H1 (cell line): ENCODE data around the gene LARP4B. TPM values are rescaled to one million over a fixed set of nuclear protein-coding genes. Genes with fewer than 3 reads are reported as not detected.
A peak's percentile ranks its signal among the peaks of the same experiment; 100 is the strongest.

Experiments
- CTCF ChIA-PET: fragments of 300-600 bp; sonication (Branson Sonifier 250); formaldehyde crosslinking; loops from one replicate; lab custom pipeline; 2021; ENCODE audit not compliant: partially characterized antibody; lab: Charles Lee
- POLR2A ChIA-PET: fragments of 300-600 bp; sonication (Branson Sonifier 250); formaldehyde crosslinking; loops from one replicate; lab custom pipeline; 2021; ENCODE audit warnings: inconsistent platforms; ENCODE audit not compliant: partially characterized antibody; lab: Charles Lee
- DNase-seq, 2 experiments: peaks; one replicate each; pipeline versions ENCODE4 v3.0.0 to v3.0.0-alpha.2; 2010 to 2022; ENCODE audit warnings: low spot score in 2 of 2, low read depth in 1 of 2, mixed read lengths in 1 of 2
- FAIRE-seq: peaks from 2 replicates; lab custom pipeline; 2011; peaks lifted over from hg19 to GRCh38; lab: Jason Lieb, UNC
- H2AFZ ChIP-seq: 2 replicates; pipeline ENCODE4 v1.8.1; 2012; ENCODE audit warnings: low read length, inconsistent platforms
- H2AK5ac ChIP-seq: 2 replicates; pipeline ENCODE4 v1.6.1; 2013; ENCODE audit warnings: low read depth, low read length
- H2BK120ac ChIP-seq: replicated peaks from 2 replicates; pipeline ENCODE3; 2013; ENCODE audit warnings: low read depth, low read length, inconsistent platforms
- H2BK12ac ChIP-seq: 2 replicates; pipeline ENCODE4 v1.6.1; 2013; ENCODE audit warnings: low read depth, low read length
- H2BK15ac ChIP-seq: 2 replicates; pipeline ENCODE4 v1.6.1; 2013; ENCODE audit warnings: low read length
- H2BK20ac ChIP-seq: 2 replicates; pipeline ENCODE4 v1.6.1; 2013; ENCODE audit warnings: low read length
- H2BK5ac ChIP-seq: 2 replicates; pipeline ENCODE4 v1.6.1; 2013; ENCODE audit warnings: low read depth, low read length
- H3K14ac ChIP-seq: 2 replicates; pipeline ENCODE4 v1.6.1; 2013; ENCODE audit warnings: inconsistent platforms; ENCODE audit not compliant: insufficient read length
- H3K18ac ChIP-seq: 2 replicates; pipeline ENCODE4 v1.6.1; 2013; ENCODE audit warnings: low read length; ENCODE audit errors: extremely low read depth
- H3K23ac ChIP-seq: 2 replicates; pipeline ENCODE4 v1.6.1; 2013; ENCODE audit warnings: inconsistent platforms; ENCODE audit not compliant: insufficient read length
- H3K23me2 ChIP-seq: 2 replicates; pipeline ENCODE4 v1.6.1; 2013; ENCODE audit warnings: low read depth, low read length
- H3K27ac ChIP-seq: 2 replicates; pipeline ENCODE4 v1.6.1; 2011; ENCODE audit warnings: low read depth, low read length, inconsistent platforms
- H3K27me3 ChIP-seq, 4 experiments: replicated peaks in 1 of 4; 1 replicate in 1 of 4; 2 replicates in 3 of 4; pipeline versions ENCODE4 v1.6.1 to v1.8.1; 2011 to 2013; ENCODE audit warnings: low read length in 3 of 4, mild to moderate bottlenecking in 3 of 4, inconsistent platforms in 2 of 4, mixed read lengths in 2 of 4, moderate library complexity in 1 of 4; ENCODE audit not compliant: control insufficient read depth in 3 of 4, insufficient read depth in 3 of 4; ENCODE audit errors: extremely low read depth in 1 of 4
- H3K36me3 ChIP-seq, 4 experiments: 2 replicates each; pipeline versions ENCODE4 v1.6.1 to v1.8.1; 2011 to 2013; ENCODE audit warnings: mild to moderate bottlenecking in 4 of 4, low read length in 3 of 4, moderate library complexity in 2 of 4, control low read depth in 1 of 4, inconsistent platforms in 1 of 4; ENCODE audit not compliant: insufficient read depth in 4 of 4, control insufficient read depth in 2 of 4
- H3K4ac ChIP-seq: replicated peaks from 2 replicates; pipeline ENCODE3; 2013; ENCODE audit warnings: low read length, low read depth, mixed read lengths, inconsistent platforms; ENCODE audit not compliant: insufficient read length
- H3K4me1 ChIP-seq, 4 experiments: replicated peaks in 1 of 4; 1 replicate in 1 of 4; 2 replicates in 3 of 4; pipeline versions ENCODE4 v1.6.1 to v1.8.1; 2011 to 2013; ENCODE audit warnings: low read length in 3 of 4, inconsistent platforms in 2 of 4, mixed read lengths in 1 of 4; ENCODE audit not compliant: insufficient read depth in 4 of 4, control insufficient read depth in 3 of 4
- H3K4me2 ChIP-seq, 2 experiments: 2 replicates each; pipeline versions ENCODE4 v1.6.1 to v1.8.1; 2011 to 2013; ENCODE audit warnings: low read depth in 2 of 2, low read length in 2 of 2, control low read depth in 1 of 2, inconsistent platforms in 1 of 2, mild to moderate bottlenecking in 1 of 2; ENCODE audit not compliant: insufficient read depth in 1 of 2
- H3K4me3 ChIP-seq, 4 experiments: fragments of 200-600, 300-600 bp in 1 of 4; sonication (generic), shearing (Covaris generic), sonication (Bioruptor Twin) in 1 of 4; 2 replicates each; pipeline versions ENCODE4 v1.5.1 to v1.8.1; 2011 to 2016; ENCODE audit warnings: low read length in 4 of 4, low read depth in 3 of 4, control low read depth in 2 of 4, inconsistent platforms in 2 of 4, mild to moderate bottlenecking in 2 of 4, mixed read lengths in 1 of 4, moderate library complexity in 1 of 4; ENCODE audit not compliant: insufficient read depth in 2 of 4; ENCODE audit errors: extremely low read depth in 1 of 4
- H3K56ac ChIP-seq: replicated peaks from 2 replicates; pipeline ENCODE3; 2013; ENCODE audit warnings: low read depth, mild to moderate bottlenecking, mixed read lengths, low read length, inconsistent platforms; ENCODE audit not compliant: insufficient read length
- H3K79me1 ChIP-seq: 2 replicates; pipeline ENCODE4 v1.6.1; 2013; ENCODE audit warnings: low read depth, low read length, control low read depth
- H3K79me2 ChIP-seq, 2 experiments: 2 replicates each; pipeline versions ENCODE4 v1.6.1 to v1.8.1; 2012 to 2013; ENCODE audit warnings: low read length in 2 of 2, mild to moderate bottlenecking in 2 of 2, inconsistent platforms in 1 of 2; ENCODE audit not compliant: insufficient read depth in 2 of 2, control insufficient read depth in 1 of 2
- H3K9ac ChIP-seq, 4 experiments: replicated peaks in 1 of 4; 1 replicate in 1 of 4; 2 replicates in 3 of 4; pipeline versions ENCODE4 v1.6.1 to v1.8.1; 2011 to 2013; ENCODE audit warnings: low read depth in 3 of 4, low read length in 3 of 4, control low read depth in 2 of 4, mild to moderate bottlenecking in 2 of 4, moderate library complexity in 2 of 4, inconsistent platforms in 1 of 4; ENCODE audit errors: extremely low read depth in 1 of 4
- H3K9me3 ChIP-seq, 2 experiments: 2 replicates each; pipeline versions ENCODE4 v1.6.1 to v1.8.1; 2012 to 2013; ENCODE audit warnings: mild to moderate bottlenecking in 2 of 2, moderate library complexity in 2 of 2, control low read depth in 1 of 2, inconsistent platforms in 1 of 2, low read depth in 1 of 2, low read length in 1 of 2, mixed read lengths in 1 of 2; ENCODE audit not compliant: insufficient read depth in 2 of 2
- H4K20me1 ChIP-seq, 2 experiments: replicated peaks in 1 of 2; 2 replicates each; pipeline versions ENCODE3 to v1.8.1; 2011 to 2013; ENCODE audit warnings: inconsistent platforms in 2 of 2, low read length in 2 of 2, mild to moderate bottlenecking in 1 of 2; ENCODE audit not compliant: insufficient read depth in 2 of 2, control insufficient read depth in 1 of 2
- H4K5ac ChIP-seq: 2 replicates; pipeline ENCODE4 v1.6.1; 2013; ENCODE audit warnings: low read length, low read depth, mixed read lengths, inconsistent platforms; ENCODE audit not compliant: insufficient read length
- H4K8ac ChIP-seq: 2 replicates; pipeline ENCODE4 v1.8.0; 2013; ENCODE audit warnings: mild to moderate bottlenecking, moderate library complexity, low read length, inconsistent platforms; ENCODE audit not compliant: insufficient read depth; ENCODE audit errors: extremely low read depth
- H4K91ac ChIP-seq: replicated peaks from 2 replicates; pipeline ENCODE3; 2013; ENCODE audit warnings: low read length, mixed read lengths, inconsistent platforms; ENCODE audit not compliant: insufficient read length
- NANOG ChIP-seq: IDR thresholded peaks from 2 replicates; pipeline ENCODE4 v1.6.1; 2011; ENCODE audit warnings: low read length, low read depth, mild to moderate bottlenecking, inconsistent platforms; ENCODE audit not compliant: insufficient read depth, poor library complexity, severe bottlenecking
- PHF8 ChIP-seq: fragments of 200-600 bp; sonication (generic); conservative IDR thresholded peaks from 2 replicates; pipeline ENCODE4 v1.7.1; 2012; ENCODE audit warnings: low read depth, mild to moderate bottlenecking, inconsistent platforms, low read length, moderate library complexity
- RFX5 ChIP-seq: IDR thresholded peaks from 2 replicates; pipeline ENCODE4 v1.6.1; 2011; ENCODE audit warnings: low read depth, low read length, improper control_type of control experiment, borderline replicate concordance
- RXRA ChIP-seq: IDR thresholded peaks from 2 replicates; pipeline ENCODE4 v1.6.1; 2011; ENCODE audit warnings: low read depth, mild to moderate bottlenecking, low read length, moderate library complexity; ENCODE audit not compliant: insufficient read depth
- WGBS, 2 experiments: shearing (Covaris generic) in 1 of 2; methylation state at CpG; one replicate each; pipeline versions ENCODE4 v1.1.6 to v1.1.7; 2013 to 2015; ENCODE audit warnings: low lambda C conversion rate in 2 of 2, mixed read lengths in 2 of 2, inconsistent platforms in 1 of 2, low coverage in 1 of 2, missing lambda C conversion rate in 1 of 2; ENCODE audit not compliant: insufficient replicate concordance in 2 of 2, insufficient coverage in 1 of 2, insufficient read length in 1 of 2; ENCODE audit errors: extremely low coverage in 1 of 2, missing lambda C conversion rate in 1 of 2; 5-methylcytosine and 5-hydroxymethylcytosine counted together
- polyA plus RNA-seq, 7 experiments: library from polyadenylated mRNA; depleted of rRNA in 3 of 7; stranded (reverse) in 5 of 7; unstranded in 2 of 7; fragments of >200 nt in 5 of 7; fragments of 200-250 nt in 2 of 7; gene quantifications; 1 replicate in 5 of 7; 2 replicates in 1 of 7; 4 replicates in 1 of 7; pipeline versions ENCODE4 v1.2.1 to v1.2.3, GENCODE V29; 2011 to 2013; ENCODE audit warnings: missing spikeins in 2 of 7, mixed read lengths in 2 of 7
- total RNA-seq: library from RNA; stranded (reverse); fragmentation: NEBNext Ultra II Directional; extraction: Animal tissue kit (Norgen Biotek cat#: 25700); gene quantifications from 2 replicates; pipeline ENCODE4 v1.2.1, GENCODE V29; 2021
- TF ChIP-seq, protein P1 (sequence below): IDR thresholded peaks from 2 replicates; pipeline ENCODE4 v1.6.1; 2012; ENCODE audit warnings: low read length, inconsistent platforms

The LARP4B gene
- total and polyA plus RNA-seq, 2 of the 8 experiments (the other 6 are each of a cell fraction or from before 2014, with no cell fraction given) = 20.1 to 78.6 TPM

DNA sequence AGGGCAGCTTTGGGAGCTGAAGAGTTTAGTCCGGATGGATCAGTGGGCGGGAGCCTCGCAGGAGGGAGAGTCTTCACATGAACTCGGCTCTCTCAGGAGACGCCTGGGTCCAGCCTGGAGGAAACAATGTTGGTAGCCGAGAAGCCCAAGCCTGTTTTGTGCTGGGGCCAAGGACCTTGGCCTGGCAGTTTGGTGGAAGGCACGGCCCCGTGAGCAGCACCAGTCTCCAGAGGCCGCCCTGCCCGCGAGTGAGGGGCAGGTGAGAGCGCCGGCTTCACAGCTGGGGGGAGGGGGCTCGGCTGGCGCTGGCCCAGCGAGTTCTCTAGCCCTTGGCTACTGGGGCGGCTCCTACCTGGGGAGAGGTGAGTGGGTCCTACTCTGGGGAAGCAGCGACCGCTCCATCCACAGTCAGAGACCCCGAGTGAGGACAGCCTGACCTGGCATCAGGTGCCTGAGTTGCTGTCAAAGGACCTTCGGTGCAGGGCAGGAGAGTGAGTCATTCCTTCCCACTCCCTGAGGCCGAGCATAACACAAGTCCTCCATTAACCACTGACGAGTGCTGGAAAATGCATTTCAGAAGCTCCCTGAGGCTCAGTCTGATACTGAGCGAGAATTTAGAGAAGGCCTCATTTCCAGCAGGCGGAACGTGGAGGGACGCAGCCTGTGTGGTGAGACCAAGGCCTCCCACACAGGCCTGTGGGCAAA, 152.7 kb downstream of the LARP4B start:
- H3K18ac ChIP-seq = no peak overlapping the region
- H3K56ac ChIP-seq = no peak overlapping the region
- H3K4me3 ChIP-seq = no peak overlapping the region
- H3K23me2 ChIP-seq = no peaks in the 10 kb centered on the region
- H4K5ac ChIP-seq = no peak overlapping the region
- H3K4me2 ChIP-seq = no peak overlapping the region
- no peak overlapping the region for H2AFZ ChIP-seq
- H3K14ac ChIP-seq = no peak overlapping the region
- no peak overlapping the region for H4K91ac ChIP-seq
- H3K79me2 ChIP-seq = no peaks in the 10 kb centered on the region
- H3K9ac ChIP-seq = no peak overlapping the region
- no peak overlapping the region for H2BK120ac ChIP-seq
- H3K4me1 ChIP-seq = no peaks in the 10 kb centered on the region
- H2BK15ac ChIP-seq = no peak overlapping the region
- DNase-seq = peak in 1 of 2 experiments; percentile 45
- no peak overlapping the region for H2BK12ac ChIP-seq
- ChIA-PET POLR2A (no interaction called here), CTCF (interaction anchor here (1.8 kb wide), 1 partner anchor 10 kb away, joined by 7 read pairs; no protein-coding TSS in a partner anchor)
- H3K79me1 ChIP-seq = no peaks in the 10 kb centered on the region
- no peak overlapping the region for H4K8ac ChIP-seq
- no peaks in the 10 kb centered on the region for H3K9me3 ChIP-seq
- no peak overlapping the region for H2AK5ac ChIP-seq
- no peak overlapping the region for H3K4ac ChIP-seq
- peaks cover 0 to 1% of the 10 kb centered on the region in 2 experiments for H4K20me1 ChIP-seq
- H3K27me3 ChIP-seq = no peaks in the 10 kb centered on the region; a peak in 1 of 7 replicates
- no peak overlapping the region for H2BK5ac ChIP-seq
- 85% methylated on average over 21 of the region's 27 CpGs; no CpG with 5 or more reads in 1 of the 2 experiments for WGBS, 2 experiments
- FAIRE-seq = no peak
- H3K27ac ChIP-seq = no peak overlapping the region
- no peak overlapping the region for H3K23ac ChIP-seq
- no peak overlapping the region for H2BK20ac ChIP-seq
- no peaks in the 10 kb centered on the region for H3K36me3 ChIP-seq
- TF ChIP-seq RFX5 (no peak), NANOG (no peak), PHF8 (no peak), RXRA (no peak)
- TF ChIP-seq, protein P1, sequence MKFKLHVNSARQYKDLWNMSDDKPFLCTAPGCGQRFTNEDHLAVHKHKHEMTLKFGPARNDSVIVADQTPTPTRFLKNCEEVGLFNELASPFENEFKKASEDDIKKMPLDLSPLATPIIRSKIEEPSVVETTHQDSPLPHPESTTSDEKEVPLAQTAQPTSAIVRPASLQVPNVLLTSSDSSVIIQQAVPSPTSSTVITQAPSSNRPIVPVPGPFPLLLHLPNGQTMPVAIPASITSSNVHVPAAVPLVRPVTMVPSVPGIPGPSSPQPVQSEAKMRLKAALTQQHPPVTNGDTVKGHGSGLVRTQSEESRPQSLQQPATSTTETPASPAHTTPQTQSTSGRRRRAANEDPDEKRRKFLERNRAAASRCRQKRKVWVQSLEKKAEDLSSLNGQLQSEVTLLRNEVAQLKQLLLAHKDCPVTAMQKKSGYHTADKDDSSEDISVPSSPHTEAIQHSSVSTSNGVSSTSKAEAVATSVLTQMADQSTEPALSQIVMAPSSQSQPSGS = no peak
